HUES48 (cell line): ENCODE results near the gene ATF5.
"Not testable (repeated sequence)": the region's sequence is repeated elsewhere in the genome, so short reads cannot be mapped to it uniquely, and the experiment has no call there.

Experiments
- H3K27ac ChIP-seq: one replicate; pipeline ENCODE4 v1.7.0; 2013; ENCODE audit warnings: low read depth, low read length, inconsistent platforms
- H3K27me3 ChIP-seq: 2 replicates; pipeline ENCODE4 v1.6.1; 2013; ENCODE audit warnings: mild to moderate bottlenecking, low read length; ENCODE audit not compliant: control insufficient read depth, insufficient read depth
- H3K36me3 ChIP-seq: 2 replicates; pipeline ENCODE4 v1.6.1; 2013; ENCODE audit warnings: low read length; ENCODE audit not compliant: control insufficient read depth, insufficient read depth
- H3K4me1 ChIP-seq: 2 replicates; pipeline ENCODE4 v1.6.1; 2013; ENCODE audit warnings: mild to moderate bottlenecking, low read length; ENCODE audit not compliant: control insufficient read depth, insufficient read depth
- H3K4me3 ChIP-seq: 2 replicates; pipeline ENCODE4 v1.5.1; 2013; ENCODE audit warnings: mild to moderate bottlenecking, low read depth, low read length
- H3K9ac ChIP-seq: 2 replicates; pipeline ENCODE4 v1.6.1; 2013; ENCODE audit warnings: mild to moderate bottlenecking, low read depth, low read length, moderate library complexity
- H3K9me3 ChIP-seq: 2 replicates; pipeline ENCODE4 v1.6.1; 2013; ENCODE audit warnings: low read length; ENCODE audit not compliant: control insufficient read depth, insufficient read depth

The ATF5 gene

DNA sequence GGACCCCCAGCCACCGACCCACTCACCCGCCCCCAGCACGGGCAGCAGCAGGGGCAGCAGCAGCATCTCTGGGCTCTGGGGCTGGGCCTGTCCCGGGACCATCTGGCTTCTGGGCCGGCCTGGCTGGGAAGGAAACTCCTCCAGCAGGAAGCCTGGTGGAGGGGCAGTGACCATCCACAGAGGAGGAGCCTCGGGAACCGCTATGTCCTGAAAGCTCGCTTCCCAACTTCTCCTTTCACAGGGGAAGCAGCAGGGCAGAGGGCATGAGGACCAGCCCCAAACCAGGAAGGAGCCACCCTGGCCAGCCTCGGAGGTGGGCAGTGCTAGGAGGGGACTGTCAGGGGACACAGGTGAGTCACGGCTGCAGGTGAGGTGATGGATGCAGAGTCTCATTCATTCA, 32.0 kb downstream of the ATF5 start, which contains the start of gene SIGLEC11:
TSS of gene SIGLEC11 (minus strand) at position 193 of the 400 bp plus-strand sequence. CDS start at position 102, 91 bp downstream.
- not testable (repeated sequence) for H3K4me3 ChIP-seq, H3K9ac ChIP-seq, H3K27ac ChIP-seq, H3K27me3 ChIP-seq, H3K36me3 ChIP-seq, H3K9me3 ChIP-seq
- peaks cover 15% of the 10 kb centered on the region for H3K4me1 ChIP-seq

DNA sequence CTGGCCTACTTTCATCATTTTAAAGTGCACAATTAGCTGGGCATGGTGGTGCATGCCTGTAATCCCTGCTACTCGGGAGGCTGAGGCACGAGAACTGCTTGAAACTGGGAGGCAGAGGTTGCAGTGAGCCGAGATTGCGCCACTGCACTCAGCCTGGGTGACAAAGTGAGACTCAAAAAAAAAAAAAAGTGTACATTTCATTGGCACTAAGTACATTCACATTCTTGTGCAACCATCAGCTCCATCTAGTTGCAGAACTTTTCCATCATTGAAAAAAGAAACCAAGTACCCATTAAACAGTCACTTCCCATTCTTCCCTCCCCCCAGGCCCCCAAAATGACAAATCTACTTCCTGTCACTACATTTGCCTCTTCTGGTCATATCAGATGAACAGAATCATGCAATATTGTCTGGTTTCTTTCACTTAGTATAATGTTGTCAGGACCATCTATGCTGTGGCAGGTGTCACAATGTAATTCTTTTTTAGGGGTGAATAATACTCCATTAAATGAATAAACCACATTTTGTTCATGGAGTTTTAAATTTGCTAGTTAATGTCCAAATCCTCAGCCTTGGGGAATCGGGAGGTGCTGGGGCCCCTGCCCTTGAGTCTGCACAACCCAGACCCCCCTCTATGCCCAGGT, 39.4 kb downstream of the ATF5 start:
- Histone ChIP-seq H3K4me1 (no peaks in the 10 kb centered on the region), H3K4me3 (no peak overlapping the region), H3K27ac (no peak overlapping the region), H3K27me3 (no peaks in the 10 kb centered on the region), H3K36me3 (no peaks in the 10 kb centered on the region), H3K9me3 (no peaks in the 10 kb centered on the region), H3K9ac (no peak overlapping the region)

GRCh38 chr19:49969355-49969754, 40.4 kb downstream of the ATF5 start:
- H3K9ac ChIP-seq, H3K27ac ChIP-seq, H3K4me1 ChIP-seq, H3K36me3 ChIP-seq, H3K4me3 ChIP-seq, H3K27me3 ChIP-seq, H3K9me3 ChIP-seq: not testable (repeated sequence)

GRCh38 chr19:49971991-49972411, 43.0 kb downstream of the ATF5 start:
- Histone ChIP-seq H3K4me1 (no peaks in the 10 kb centered on the region), H3K9ac (no peak overlapping the region), H3K4me3 (no peak overlapping the region), H3K9me3 (no peaks in the 10 kb centered on the region), H3K36me3 (no peaks in the 10 kb centered on the region), H3K27me3 (no peaks in the 10 kb centered on the region), H3K27ac (no peak overlapping the region)

DNA sequence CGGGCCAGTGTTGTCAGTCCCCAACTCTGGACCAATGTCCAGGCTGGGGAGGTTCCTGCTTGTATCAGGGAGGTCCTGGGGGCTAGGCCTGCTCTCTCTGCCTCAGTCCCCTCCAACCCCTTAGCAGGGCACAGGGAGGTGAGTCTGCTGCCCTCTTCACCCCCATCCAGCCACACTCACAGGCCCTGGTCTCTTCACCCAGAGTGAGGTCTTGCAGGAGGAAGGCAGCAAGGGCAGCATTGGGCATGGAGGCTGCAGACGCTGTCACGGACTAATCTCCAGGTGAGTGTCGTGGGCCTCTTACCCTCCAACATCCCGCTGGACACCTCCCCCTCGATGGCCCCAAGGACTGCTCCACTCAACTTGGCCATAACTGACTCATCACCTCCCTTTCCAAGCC, 43.8 kb downstream of the ATF5 start:
- Histone ChIP-seq H3K36me3 (no peaks in the 10 kb centered on the region), H3K9ac (no peak overlapping the region), H3K27me3 (no peaks in the 10 kb centered on the region), H3K9me3 (no peaks in the 10 kb centered on the region), H3K4me3 (no peak overlapping the region), H3K27ac (no peak overlapping the region), H3K4me1 (no peaks in the 10 kb centered on the region)

- Histone ChIP-seq H3K9ac (no peak overlapping the region), H3K36me3 (no peaks in the 10 kb centered on the region), H3K27me3 (no peaks in the 10 kb centered on the region), H3K9me3 (no peaks in the 10 kb centered on the region), H3K4me3 (no peak overlapping the region), H3K4me1 (no peaks in the 10 kb centered on the region), H3K27ac (no peak overlapping the region)
These were observed 45.0 kb downstream of the ATF5 start for GRCh38 chr19:49973987-49974386.

- Histone ChIP-seq H3K4me3 (no peak overlapping the region), H3K9ac (no peak overlapping the region), H3K36me3 (no peaks in the 10 kb centered on the region), H3K4me1 (no peaks in the 10 kb centered on the region), H3K9me3 (no peaks in the 10 kb centered on the region), H3K27ac (no peak overlapping the region), H3K27me3 (no peaks in the 10 kb centered on the region)
These were observed 46.0 kb downstream of the ATF5 start for GRCh38 chr19:49975051-49975450.

GRCh38 chr19:49976496-49976895, 47.5 kb downstream of the ATF5 start:
- Histone ChIP-seq H3K9ac (no peak overlapping the region), H3K36me3 (no peaks in the 10 kb centered on the region), H3K27ac (no peak overlapping the region)

GRCh38 chr19:49977076-49977475, 48.1 kb downstream of the ATF5 start:
- no peaks in the 10 kb centered on the region for H3K9me3 ChIP-seq
- H3K27ac ChIP-seq: no peak overlapping the region
- no peaks in the 10 kb centered on the region for H3K27me3 ChIP-seq
- no peak overlapping the region for H3K4me3 ChIP-seq
- H3K36me3 ChIP-seq: no peaks in the 10 kb centered on the region
- no peak overlapping the region for H3K9ac ChIP-seq
- H3K4me1 ChIP-seq: no peaks in the 10 kb centered on the region

More at GRCh38 chr19:49976496-49976895, 47.5 kb downstream of the ATF5 start:
- H3K27me3 ChIP-seq: no peaks in the 10 kb centered on the region
- no peak overlapping the region for H3K4me3 ChIP-seq
- no peaks in the 10 kb centered on the region for H3K9me3 ChIP-seq
- H3K4me1 ChIP-seq: no peaks in the 10 kb centered on the region

- no peaks in the 10 kb centered on the region for H3K27me3 ChIP-seq
- no peak overlapping the region for H3K27ac ChIP-seq
These were observed 48.9 kb downstream of the ATF5 start for GRCh38 chr19:49977881-49978280.

DNA sequence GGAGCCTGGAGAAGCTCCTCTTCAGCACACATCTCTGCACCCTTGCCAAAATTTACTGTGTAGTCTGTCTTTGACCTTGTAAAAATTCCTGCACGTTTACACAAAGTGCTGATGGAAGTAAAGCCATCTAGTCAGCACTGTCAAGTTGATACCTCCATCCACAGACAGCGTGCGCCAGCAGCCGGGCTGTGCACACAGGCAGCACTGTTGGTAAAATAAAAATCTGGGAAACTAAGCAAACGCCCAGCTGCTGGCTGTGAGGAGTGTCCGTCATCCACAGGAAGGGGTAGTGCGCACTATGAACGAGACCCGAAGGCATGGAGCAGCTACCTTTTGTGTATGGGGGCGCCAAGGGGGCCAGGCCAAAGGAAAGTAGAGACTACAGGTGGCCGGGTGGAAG, 49.3 kb downstream of the ATF5 start:
- H3K27me3 ChIP-seq: no peaks in the 10 kb centered on the region
- H3K4me1 ChIP-seq: no peaks in the 10 kb centered on the region
- H3K36me3 ChIP-seq: no peaks in the 10 kb centered on the region
- H3K9me3 ChIP-seq: no peaks in the 10 kb centered on the region
- H3K4me3 ChIP-seq: no peak overlapping the region
- no peak overlapping the region for H3K27ac ChIP-seq
- H3K9ac ChIP-seq: no peak overlapping the region

More at GRCh38 chr19:49977881-49978280, 48.9 kb downstream of the ATF5 start:
- H3K9ac ChIP-seq: no peak overlapping the region
- no peak overlapping the region for H3K4me3 ChIP-seq
- no peaks in the 10 kb centered on the region for H3K9me3 ChIP-seq
- H3K36me3 ChIP-seq: no peaks in the 10 kb centered on the region
- no peaks in the 10 kb centered on the region for H3K4me1 ChIP-seq
